ENCODE data around the gene ZNF19. TPM values are rescaled to one million over a fixed set of nuclear protein-coding genes. Genes with fewer than 3 reads are reported as not detected.

Gene ZNF19
- total RNA-seq, 1 experiment from 2014 or later = 11.1 TPM

DNA sequence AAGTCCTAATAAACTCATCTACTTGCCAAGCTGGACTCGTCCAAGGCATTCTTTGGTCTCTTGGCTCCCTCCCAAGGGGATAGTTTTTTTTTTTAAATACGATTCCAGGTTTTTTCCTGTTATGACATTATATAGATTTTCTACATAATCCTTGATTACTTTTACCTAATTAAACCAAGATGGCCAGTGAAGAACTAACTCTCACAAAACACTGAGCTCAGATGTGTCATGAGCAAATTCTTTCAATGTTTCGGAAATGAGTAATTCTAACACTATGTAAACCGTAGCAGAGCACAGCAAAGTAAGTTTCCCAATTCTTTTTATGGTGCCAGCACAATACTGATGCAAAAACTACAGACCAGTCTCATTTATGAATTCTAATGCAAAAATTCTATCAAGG, 28.9 kb downstream of the ZNF19 start:
- Mint-ChIP-seq H3K9me3 (ENCODE audit: low read depth, unreplicated experiment) (peaks cover 3% of the 10 kb centered on the region), H3K4me3 (ENCODE audit: low read depth, unreplicated experiment) (no peak overlapping the region), H3K36me3 (ENCODE audit: insufficient read depth, unreplicated experiment) (peaks cover 24% of the 10 kb centered on the region), H3K27ac (ENCODE audit: unreplicated experiment) (no peak overlapping the region), H3K27me3 (ENCODE audit: unreplicated experiment) (no peaks in the 10 kb centered on the region), H3K4me1 (ENCODE audit: low read depth, unreplicated experiment) (peaks cover 19% of the 10 kb centered on the region)
- CTCF ChIA-PET = no interaction called here
- no peak for DNase-seq
- intact Hi-C loops (cut with micrococcal nuclease; ENCODE audit: unreplicated experiment) = no loop called here
- TF ChIP-seq, protein P1, sequence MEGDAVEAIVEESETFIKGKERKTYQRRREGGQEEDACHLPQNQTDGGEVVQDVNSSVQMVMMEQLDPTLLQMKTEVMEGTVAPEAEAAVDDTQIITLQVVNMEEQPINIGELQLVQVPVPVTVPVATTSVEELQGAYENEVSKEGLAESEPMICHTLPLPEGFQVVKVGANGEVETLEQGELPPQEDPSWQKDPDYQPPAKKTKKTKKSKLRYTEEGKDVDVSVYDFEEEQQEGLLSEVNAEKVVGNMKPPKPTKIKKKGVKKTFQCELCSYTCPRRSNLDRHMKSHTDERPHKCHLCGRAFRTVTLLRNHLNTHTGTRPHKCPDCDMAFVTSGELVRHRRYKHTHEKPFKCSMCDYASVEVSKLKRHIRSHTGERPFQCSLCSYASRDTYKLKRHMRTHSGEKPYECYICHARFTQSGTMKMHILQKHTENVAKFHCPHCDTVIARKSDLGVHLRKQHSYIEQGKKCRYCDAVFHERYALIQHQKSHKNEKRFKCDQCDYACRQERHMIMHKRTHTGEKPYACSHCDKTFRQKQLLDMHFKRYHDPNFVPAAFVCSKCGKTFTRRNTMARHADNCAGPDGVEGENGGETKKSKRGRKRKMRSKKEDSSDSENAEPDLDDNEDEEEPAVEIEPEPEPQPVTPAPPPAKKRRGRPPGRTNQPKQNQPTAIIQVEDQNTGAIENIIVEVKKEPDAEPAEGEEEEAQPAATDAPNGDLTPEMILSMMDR (IDR thresholded peaks at IDR 0.05; ENCODE audit: unreplicated experiment) = no peak
- no TSS peak for BruUV-seq (replicated peaks)

DNA sequence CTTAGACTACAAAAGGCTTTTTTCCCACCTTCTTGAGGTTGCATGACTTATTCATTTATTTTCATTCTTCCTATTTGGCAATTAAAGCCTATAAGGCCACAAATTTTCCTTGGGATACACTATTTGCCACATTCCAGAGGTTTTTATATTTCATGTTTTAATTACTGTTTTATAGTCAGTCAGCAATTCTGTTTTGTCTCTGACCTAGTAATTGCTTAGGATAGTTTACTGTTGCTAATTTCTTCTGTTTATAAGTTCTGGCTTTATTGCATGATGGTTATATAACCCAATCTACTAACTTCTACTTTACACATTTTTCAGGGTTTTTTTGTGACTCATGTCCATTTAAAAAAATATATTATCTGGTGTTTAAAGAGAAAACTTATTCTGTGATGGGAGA, 29.6 kb downstream of the ZNF19 start:
- intact Hi-C loops (cut with micrococcal nuclease; ENCODE audit: unreplicated experiment) = no loop called here
- TF ChIP-seq, protein P1 (IDR thresholded peaks at IDR 0.05; ENCODE audit: unreplicated experiment) = no peak
- Mint-ChIP-seq H3K36me3 (ENCODE audit: insufficient read depth, unreplicated experiment) (peaks cover 31% of the 10 kb centered on the region), H3K27me3 (ENCODE audit: unreplicated experiment) (no peaks in the 10 kb centered on the region), H3K4me3 (ENCODE audit: low read depth, unreplicated experiment) (no peak overlapping the region), H3K27ac (ENCODE audit: unreplicated experiment) (no peak overlapping the region), H3K9me3 (ENCODE audit: low read depth, unreplicated experiment) (peaks cover 9% of the 10 kb centered on the region), H3K4me1 (ENCODE audit: low read depth, unreplicated experiment) (peaks cover 19% of the 10 kb centered on the region)
- DNase-seq = no peak
- BruUV-seq (replicated peaks) = no TSS peak
- CTCF ChIA-PET = no interaction called here

DNA sequence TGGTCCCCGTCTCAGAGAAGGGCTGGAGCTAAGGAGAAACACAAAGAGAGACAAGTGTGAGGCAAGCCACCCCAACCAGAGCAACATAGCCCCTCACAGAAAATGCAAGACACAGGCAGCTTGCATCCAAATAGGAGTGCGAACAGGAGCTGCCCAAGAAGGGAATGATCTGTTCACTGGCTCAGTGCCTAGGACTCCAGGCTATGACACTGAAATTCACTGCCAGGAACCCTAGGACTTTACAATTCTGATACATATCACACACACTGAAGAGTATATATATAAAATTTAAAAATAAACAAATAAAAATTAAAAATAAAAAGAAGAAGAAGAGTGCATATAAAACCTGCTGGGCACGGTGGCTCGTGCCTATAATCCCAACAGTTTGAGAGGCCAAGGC, 32.3 kb downstream of the ZNF19 start:
- no TSS peak for BruUV-seq (replicated peaks)
- DNase-seq = no peak
- Mint-ChIP-seq H3K9me3 (ENCODE audit: low read depth, unreplicated experiment) (peaks cover 18% of the 10 kb centered on the region), H3K27me3 (ENCODE audit: unreplicated experiment) (no peaks in the 10 kb centered on the region), H3K36me3 (ENCODE audit: insufficient read depth, unreplicated experiment) (peaks cover 30% of the 10 kb centered on the region), H3K4me3 (ENCODE audit: low read depth, unreplicated experiment) (no peak overlapping the region), H3K4me1 (ENCODE audit: low read depth, unreplicated experiment) (peaks cover under 1% of the 10 kb centered on the region), H3K27ac (ENCODE audit: unreplicated experiment) (no peak overlapping the region)
- CTCF ChIA-PET = interaction anchor here (0.7 kb wide), 1 partner anchor 18 kb away, joined by 3 read pairs; no protein-coding TSS in a partner anchor
- TF ChIP-seq, protein P1 (IDR thresholded peaks at IDR 0.05; ENCODE audit: unreplicated experiment) = no peak
- intact Hi-C loops (cut with micrococcal nuclease; ENCODE audit: unreplicated experiment) = no loop called here

GRCh38 chr16:71453036-71453435, 36.1 kb downstream of the ZNF19 start:
- Mint-ChIP-seq H3K27me3 (ENCODE audit: unreplicated experiment) (no peaks in the 10 kb centered on the region), H3K36me3 (ENCODE audit: insufficient read depth, unreplicated experiment) (peaks cover 44% of the 10 kb centered on the region), H3K9me3 (ENCODE audit: low read depth, unreplicated experiment) (peaks cover 28% of the 10 kb centered on the region), H3K27ac (ENCODE audit: unreplicated experiment) (no peak overlapping the region), H3K4me3 (ENCODE audit: low read depth, unreplicated experiment) (no peak overlapping the region), H3K4me1 (ENCODE audit: low read depth, unreplicated experiment) (no peaks in the 10 kb centered on the region)
- CTCF ChIA-PET = no interaction called here
- TF ChIP-seq, protein P1 (IDR thresholded peaks at IDR 0.05; ENCODE audit: unreplicated experiment) = no peak
- BruUV-seq (replicated peaks) = no TSS peak
- DNase-seq = no peak
- intact Hi-C loops (cut with micrococcal nuclease; ENCODE audit: unreplicated experiment) = no loop called here

Measured in Calu3 (cell line).